ENCODE results near the gene MTSS2. TPM values are rescaled to one million over a fixed set of nuclear protein-coding genes. Genes with fewer than 3 reads are reported as not detected.
A peak's percentile ranks its signal among the peaks of the same experiment; 100 is the strongest.

The MTSS2 gene
- total and polyA plus RNA-seq, 8 donors: 5.8 to 50.7 (median 21.2) TPM

DNA sequence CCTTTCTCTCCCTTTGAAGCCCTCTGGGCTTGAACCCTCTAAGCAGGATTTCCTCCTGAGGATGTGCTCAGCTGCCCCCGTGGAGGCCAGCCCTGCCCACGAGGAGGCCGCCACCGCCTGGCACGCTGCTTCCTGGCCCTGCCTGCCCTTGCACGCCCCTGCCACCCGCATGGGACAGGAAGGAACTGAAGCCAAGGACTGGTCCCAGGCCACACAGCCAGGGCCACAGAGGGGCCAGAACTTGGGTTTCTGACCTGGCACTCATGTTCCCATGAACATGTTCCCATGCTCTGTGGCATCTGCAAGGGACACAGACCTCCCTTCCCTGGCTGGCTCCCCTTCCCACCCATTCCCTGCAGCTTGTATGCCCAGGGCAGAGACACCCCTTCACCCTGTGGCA is 24.1 kb upstream of the MTSS2 start:
- Histone ChIP-seq H3K36me3 (peaks cover 0 to 14% (median 7%) of the 10 kb centered on the region in 4 donors), H3K27ac (peak overlapping the region in 2 of 5 donors; percentile 85 to 95), H3K9me3 (no peaks in the 10 kb centered on the region), H3K4me1 (peaks cover 16 to 86% (median 49%) of the 10 kb centered on the region in 4 donors), H3K27me3 (no peaks in the 10 kb centered on the region), H3K4me3 (no peak overlapping the region)
- DNase-seq: no peak
- TF ChIP-seq POLR2AphosphoS5 (IDR thresholded peaks at IDR 0.05): no peak
- TF ChIP-seq POLR2A (IDR thresholded peaks at IDR 0.05): no peak
- no peak for TF ChIP-seq CTCF (IDR thresholded peaks at IDR 0.05)
- TF ChIP-seq EP300 (IDR thresholded peaks at IDR 0.05): no peak
- intact Hi-C loops (cut with DNase I; ENCODE audit: low total_unique reads): no loop called here
- 24 to 50% (median 48%) methylated on average over 6 to 7 of the region's 7 CpGs for WGBS, 5 donors

- Histone ChIP-seq H3K27ac (peak overlapping the region in 3 of 5 donors; percentile 43 to 95 (median 85)), H3K27me3 (no peaks in the 10 kb centered on the region), H3K4me3 (no peak overlapping the region), H3K36me3 (peaks cover 0 to 14% (median 7%) of the 10 kb centered on the region in 4 donors), H3K9me3 (no peaks in the 10 kb centered on the region), H3K4me1 (peaks cover 16 to 86% (median 48%) of the 10 kb centered on the region in 4 donors)
- 70 to 92% (median 89%) methylated on average over 3 to 5 of the region's 5 CpGs for WGBS, 5 donors
- no peak for DNase-seq
- TF ChIP-seq EP300 (IDR thresholded peaks at IDR 0.05): no peak
- no peak for TF ChIP-seq POLR2A (IDR thresholded peaks at IDR 0.05)
- TF ChIP-seq POLR2AphosphoS5 (IDR thresholded peaks at IDR 0.05): no peak
- no peak for TF ChIP-seq CTCF (IDR thresholded peaks at IDR 0.05)
- intact Hi-C loops (cut with DNase I; ENCODE audit: low total_unique reads): no loop called here
These were observed 23.6 kb upstream of the MTSS2 start for GRCh38 chr16:70709457-70709856.

DNA sequence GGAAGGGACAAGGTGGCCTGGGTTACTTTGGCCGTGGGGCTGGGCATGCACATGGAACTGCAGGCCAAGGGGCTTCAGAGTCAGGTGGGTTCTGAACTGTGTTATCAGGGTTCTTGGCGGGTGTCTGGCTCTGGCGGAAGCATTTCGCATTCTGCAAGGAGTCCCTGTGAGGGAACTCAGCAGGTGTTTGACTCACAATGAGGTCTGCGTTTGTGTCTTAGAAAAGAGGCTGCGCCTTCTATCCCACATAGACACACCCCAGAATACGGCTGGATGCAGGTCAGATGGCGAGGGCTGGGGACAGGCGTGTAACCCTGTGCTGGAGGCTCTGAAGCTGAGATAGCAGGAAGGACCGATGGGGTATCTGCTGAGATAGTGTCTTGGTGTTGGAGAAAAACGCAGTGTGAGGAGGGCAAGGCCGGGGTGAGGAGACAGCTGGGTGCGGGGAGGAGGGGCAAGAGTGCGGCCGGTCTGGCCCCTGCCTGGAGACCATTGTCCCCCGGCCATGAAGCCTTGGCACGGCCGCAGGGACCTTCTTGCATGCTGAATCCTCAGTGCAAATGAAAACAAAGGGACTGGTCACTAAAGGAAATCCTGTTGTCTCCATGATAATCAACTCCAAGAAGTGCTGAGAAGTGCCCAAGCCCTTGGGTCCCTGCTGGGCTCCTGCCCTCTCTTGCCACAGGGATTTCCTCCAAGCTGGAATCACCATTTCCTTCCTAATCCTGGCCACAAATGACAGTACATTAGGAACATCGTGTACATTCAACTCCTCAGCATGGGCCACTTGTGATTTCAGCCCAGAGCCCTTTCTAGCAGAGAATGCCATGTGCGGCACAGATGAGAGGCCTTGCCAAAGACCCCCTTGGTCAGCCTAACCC is 22.8 kb upstream of the MTSS2 start:
- H3K4me3 ChIP-seq: no peak overlapping the region
- no peak for DNase-seq
- 75 to 90% (median 84%) methylated on average over 19 to 20 of the region's 20 CpGs for WGBS, 5 donors
- peak overlapping the region in 3 of 5 donors; percentile 43 to 95 (median 85) for H3K27ac ChIP-seq
- peaks cover 16 to 86% (median 49%) of the 10 kb centered on the region in 4 donors for H3K4me1 ChIP-seq
- H3K27me3 ChIP-seq: no peaks in the 10 kb centered on the region
- intact Hi-C loops (cut with DNase I; ENCODE audit: low total_unique reads): no loop called here
- no peak for TF ChIP-seq CTCF (IDR thresholded peaks at IDR 0.05)
- TF ChIP-seq EP300 (IDR thresholded peaks at IDR 0.05): no peak
- peaks cover 0 to 14% (median 7%) of the 10 kb centered on the region in 4 donors for H3K36me3 ChIP-seq
- H3K9me3 ChIP-seq: no peaks in the 10 kb centered on the region

DNA sequence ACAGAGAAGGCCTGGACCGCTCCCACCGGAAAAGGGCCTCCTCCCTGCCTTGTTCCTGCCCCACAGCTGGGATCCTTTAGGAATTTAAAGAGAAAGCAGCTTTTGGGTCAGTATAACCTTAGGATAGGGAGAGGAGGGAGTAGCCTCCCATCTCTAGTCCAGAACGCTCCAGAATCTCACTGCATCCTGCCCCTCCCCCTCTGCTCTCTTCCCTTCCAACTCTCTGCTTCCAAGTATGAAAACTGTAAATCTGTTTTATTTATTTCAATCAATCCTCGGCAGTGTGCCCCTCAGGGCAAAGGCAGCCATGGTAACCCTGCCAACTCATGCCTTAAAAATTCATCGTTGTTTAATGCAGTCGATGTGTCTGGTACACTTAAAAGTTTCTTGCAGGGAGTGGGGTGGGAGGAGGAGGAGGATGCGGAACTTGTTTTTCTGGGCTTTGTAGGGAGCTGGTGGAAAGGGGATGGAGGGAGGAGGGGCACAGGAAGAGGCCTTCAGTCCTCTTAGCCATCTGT is 21.2 kb upstream of the MTSS2 start:
- H3K9me3 ChIP-seq: no peaks in the 10 kb centered on the region
- H3K4me1 ChIP-seq: peaks cover 16 to 87% (median 62%) of the 10 kb centered on the region in 4 donors
- H3K27me3 ChIP-seq: no peaks in the 10 kb centered on the region
- intact Hi-C loops (cut with DNase I; ENCODE audit: low total_unique reads): no loop called here
- peaks cover 0 to 14% (median 7%) of the 10 kb centered on the region in 4 donors for H3K36me3 ChIP-seq
- peak in 2 of 3 donors; percentile 24 to 34 for TF ChIP-seq POLR2AphosphoS5 (IDR thresholded peaks at IDR 0.05)
- no peak for TF ChIP-seq CTCF (IDR thresholded peaks at IDR 0.05)
- H3K4me3 ChIP-seq: no peak overlapping the region
- WGBS, 5 donors: 52 to 74% (median 68%) methylated on average over 7 of the region's 7 CpGs
- H3K27ac ChIP-seq: peak overlapping the region in 4 of 5 donors; percentile 68 to 95 (median 82)
- DNase-seq: peak in 1 of 2 donors; percentile 80

All from stomach (tissue), 9 donors.